ENCODE measurements around the gene ZCCHC24. TPM values are rescaled to one million over a fixed set of nuclear protein-coding genes. Genes with fewer than 3 reads are reported as not detected.

The ZCCHC24 gene
- total RNA-seq, 2 experiments from 2014 or later, result 0.52 to 0.73 TPM

DNA sequence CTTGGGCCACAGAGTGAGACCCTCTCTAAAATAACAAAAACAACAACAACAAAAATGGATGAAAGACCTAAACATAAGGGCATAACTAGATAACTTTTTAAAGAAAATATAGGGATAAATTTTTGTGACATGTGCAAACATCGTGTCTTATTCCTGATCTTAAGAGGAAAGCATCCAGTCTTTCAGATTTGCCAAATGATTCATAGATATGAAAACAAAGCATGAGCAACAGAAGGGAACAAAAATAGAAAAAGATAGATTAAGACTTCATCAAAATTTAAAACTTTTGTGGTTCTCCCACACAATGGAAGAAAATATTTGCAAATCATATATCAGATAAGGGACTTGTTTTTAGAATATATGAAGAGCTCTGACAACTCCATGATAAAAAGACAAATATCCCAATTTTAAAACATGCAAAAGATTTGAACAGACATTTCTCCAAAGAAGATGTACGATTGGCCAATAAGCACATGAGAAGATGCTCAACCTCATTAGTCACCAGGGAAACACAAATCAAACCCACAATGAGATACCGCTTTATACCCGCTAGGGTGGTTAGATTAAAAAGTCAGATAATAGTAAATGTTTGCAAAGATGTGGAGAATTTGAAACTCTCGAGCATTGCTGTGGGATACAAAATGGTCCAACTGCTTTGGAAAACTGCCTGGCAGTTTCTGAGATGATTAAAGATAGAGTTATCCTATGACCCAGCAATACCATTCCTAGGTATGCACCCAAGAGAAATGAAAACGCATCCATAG is 77.8 kb downstream of the ZCCHC24 start:
- Mint-ChIP-seq H3K4me3 (no peak overlapping the region), H3K36me3 (ENCODE audit: low read depth) (no peaks in the 10 kb centered on the region), H3K4me1 (no peaks in the 10 kb centered on the region), H3K27me3 (peaks cover 47% of the 10 kb centered on the region), H3K9me3 (peaks cover 2% of the 10 kb centered on the region), H3K27ac (no peak overlapping the region)
- no peak for DNase-seq
- ChIA-PET CTCF (interaction anchor here (2.6 kb wide), 1 partner anchor 19 kb away, joined by 9 read pairs; no protein-coding TSS in a partner anchor), POLR2A (no interaction called here)

GRCh38 chr10:79361726-79362397 is 83.6 kb downstream of the ZCCHC24 start:
- no peaks in the 10 kb centered on the region for H3K9me3 Mint-ChIP-seq
- no peak for DNase-seq
- H3K27ac Mint-ChIP-seq, result no peak overlapping the region
- ChIA-PET POLR2A (no interaction called here), CTCF (interaction anchor here (0.8 kb wide), 2 partner anchors 13 to 17 kb away, joined by 3 read pairs; no protein-coding TSS in a partner anchor)
- H3K36me3 Mint-ChIP-seq (ENCODE audit: low read depth), result peaks cover 11% of the 10 kb centered on the region
- peaks cover 33% of the 10 kb centered on the region for H3K27me3 Mint-ChIP-seq
- H3K4me3 Mint-ChIP-seq, result no peak overlapping the region
- H3K4me1 Mint-ChIP-seq, result peaks cover 14% of the 10 kb centered on the region

- Mint-ChIP-seq H3K4me3 (no peak overlapping the region), H3K4me1 (peaks cover 15% of the 10 kb centered on the region), H3K27me3 (peaks cover 27% of the 10 kb centered on the region), H3K36me3 (ENCODE audit: low read depth) (peaks cover 19% of the 10 kb centered on the region), H3K27ac (no peak overlapping the region), H3K9me3 (no peaks in the 10 kb centered on the region)
- ChIA-PET POLR2A (no interaction called here), CTCF (interaction anchor here (0.8 kb wide), 1 partner anchor 14 kb away, joined by 3 read pairs; no protein-coding TSS in a partner anchor)
- no peak for DNase-seq
Observed at GRCh38 chr10:79360499-79361342, 84.7 kb downstream of the ZCCHC24 start.

DNA sequence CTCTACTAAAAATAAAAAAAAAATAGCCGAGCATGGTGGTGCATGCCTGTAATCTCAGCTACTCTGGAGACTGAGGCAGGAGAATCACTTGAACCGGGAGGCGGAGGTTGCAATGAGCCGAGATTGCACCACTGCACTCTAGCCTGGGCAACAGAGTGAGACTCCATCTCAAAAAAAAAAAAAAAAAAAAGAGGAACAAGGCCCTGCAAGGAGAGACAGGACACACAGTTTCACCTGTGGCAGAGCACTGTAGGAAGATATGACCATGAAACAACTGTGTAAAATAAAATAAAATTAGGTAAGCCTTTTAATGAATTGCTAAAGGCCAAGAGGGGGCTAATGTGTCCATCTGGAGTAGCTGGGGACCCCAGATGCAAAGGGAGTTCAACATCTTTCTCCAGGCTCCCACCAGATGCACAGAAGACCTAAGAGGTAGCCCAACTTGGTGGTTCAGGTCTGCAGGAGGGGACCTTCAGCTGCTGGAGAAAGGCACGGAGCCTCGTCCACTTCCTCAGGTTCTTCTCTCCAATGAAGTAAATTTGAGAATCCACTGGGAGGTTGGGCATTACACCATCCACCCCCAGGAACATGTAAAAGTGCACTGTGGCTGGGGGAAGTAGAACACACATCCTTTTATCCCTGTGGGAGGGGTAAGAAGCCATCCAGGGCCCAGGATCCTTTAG is 85.5 kb downstream of the ZCCHC24 start:
- peaks cover 19% of the 10 kb centered on the region for H3K4me1 Mint-ChIP-seq
- H3K9me3 Mint-ChIP-seq, result no peaks in the 10 kb centered on the region
- H3K4me3 Mint-ChIP-seq, result no peak overlapping the region
- no peak overlapping the region for H3K27ac Mint-ChIP-seq
- H3K27me3 Mint-ChIP-seq, result peaks cover 21% of the 10 kb centered on the region
- ChIA-PET POLR2A (no interaction called here), CTCF (interaction anchor here (0.7 kb wide), 1 partner anchor 19 kb away, joined by 4 read pairs; no protein-coding TSS in a partner anchor)
- peaks cover 26% of the 10 kb centered on the region for H3K36me3 Mint-ChIP-seq (ENCODE audit: low read depth)
- no peak for DNase-seq

DNA sequence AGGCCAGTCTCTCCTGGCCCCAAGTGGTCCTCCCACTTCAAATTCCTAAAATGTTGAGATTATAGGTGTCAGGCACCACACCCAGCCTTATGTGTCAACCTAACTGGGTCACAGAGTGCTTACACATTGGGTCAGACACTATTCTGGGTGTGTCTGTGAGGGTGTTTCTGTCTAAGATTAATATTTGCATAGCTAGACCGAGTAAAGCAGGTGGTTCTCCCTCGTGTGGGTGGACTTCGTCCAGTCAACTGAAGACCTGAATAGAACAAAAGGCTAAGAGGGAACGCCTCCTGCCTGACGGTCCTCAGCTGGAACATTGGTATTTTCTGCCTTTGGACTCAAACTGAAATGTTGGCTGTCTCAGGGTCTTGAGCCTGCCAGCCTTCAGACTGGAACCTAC is 86.6 kb downstream of the ZCCHC24 start:
- Mint-ChIP-seq H3K36me3 (ENCODE audit: low read depth) (peaks cover 38% of the 10 kb centered on the region), H3K4me1 (peaks cover 23% of the 10 kb centered on the region), H3K4me3 (no peak overlapping the region), H3K9me3 (no peaks in the 10 kb centered on the region), H3K27ac (no peak overlapping the region), H3K27me3 (peaks cover 12% of the 10 kb centered on the region)
- POLR2A ChIA-PET, result no interaction called here
- CTCF ChIA-PET, result interaction anchor here (1.8 to 2.0 kb wide), 2 partner anchors 11 to 15 kb away, joined by 9 to 11 read pairs; partner anchors contain the start of gene PPIF
- no peak for DNase-seq

DNA sequence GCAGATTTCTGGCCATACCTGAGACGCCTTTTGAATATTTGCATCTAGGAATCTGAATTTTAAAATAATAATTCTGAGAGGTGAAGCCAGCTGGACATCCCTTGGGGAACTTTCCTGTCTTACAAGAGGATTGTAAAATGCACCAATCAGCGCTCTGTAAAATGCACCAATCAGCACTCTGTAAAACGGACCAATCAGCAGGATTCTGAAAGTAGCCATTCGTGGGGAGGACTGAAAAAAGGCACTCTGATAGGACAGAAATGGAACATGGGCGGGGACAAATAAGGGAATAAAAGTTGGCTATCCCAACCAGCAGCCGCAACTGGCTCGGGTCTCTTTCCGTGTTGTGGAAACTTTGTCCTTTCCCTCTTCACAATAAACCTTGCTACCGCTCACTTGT is 88.2 kb downstream of the ZCCHC24 start:
- peaks cover 2% of the 10 kb centered on the region for H3K27me3 Mint-ChIP-seq
- H3K4me3 Mint-ChIP-seq, result no peak overlapping the region
- ChIA-PET CTCF (interaction anchor here (1.2 to 2.0 kb wide), 4 partner anchors 10 to 74 kb away, joined by 3 to 11 read pairs (median 6); partner anchors contain the start of gene PPIF), POLR2A (no interaction called here)
- DNase-seq, result no peak
- peaks cover 34% of the 10 kb centered on the region for H3K4me1 Mint-ChIP-seq
- no peaks in the 10 kb centered on the region for H3K9me3 Mint-ChIP-seq
- peaks cover 52% of the 10 kb centered on the region for H3K36me3 Mint-ChIP-seq (ENCODE audit: low read depth)
- no peak overlapping the region for H3K27ac Mint-ChIP-seq

- Mint-ChIP-seq H3K27me3 (no peaks in the 10 kb centered on the region), H3K36me3 (ENCODE audit: low read depth) (peaks cover 60% of the 10 kb centered on the region), H3K27ac (no peak overlapping the region), H3K4me1 (peaks cover 25% of the 10 kb centered on the region), H3K4me3 (no peak overlapping the region), H3K9me3 (no peaks in the 10 kb centered on the region)
- POLR2A ChIA-PET, result no interaction called here
- DNase-seq, result no peak
- CTCF ChIA-PET, result interaction anchor here (1.0 to 1.4 kb wide), 2 partner anchors 21 to 25 kb away, joined by 3 read pairs; no protein-coding TSS in a partner anchor
Observed at GRCh38 chr10:79356104-79356503, 89.3 kb downstream of the ZCCHC24 start.

DNA sequence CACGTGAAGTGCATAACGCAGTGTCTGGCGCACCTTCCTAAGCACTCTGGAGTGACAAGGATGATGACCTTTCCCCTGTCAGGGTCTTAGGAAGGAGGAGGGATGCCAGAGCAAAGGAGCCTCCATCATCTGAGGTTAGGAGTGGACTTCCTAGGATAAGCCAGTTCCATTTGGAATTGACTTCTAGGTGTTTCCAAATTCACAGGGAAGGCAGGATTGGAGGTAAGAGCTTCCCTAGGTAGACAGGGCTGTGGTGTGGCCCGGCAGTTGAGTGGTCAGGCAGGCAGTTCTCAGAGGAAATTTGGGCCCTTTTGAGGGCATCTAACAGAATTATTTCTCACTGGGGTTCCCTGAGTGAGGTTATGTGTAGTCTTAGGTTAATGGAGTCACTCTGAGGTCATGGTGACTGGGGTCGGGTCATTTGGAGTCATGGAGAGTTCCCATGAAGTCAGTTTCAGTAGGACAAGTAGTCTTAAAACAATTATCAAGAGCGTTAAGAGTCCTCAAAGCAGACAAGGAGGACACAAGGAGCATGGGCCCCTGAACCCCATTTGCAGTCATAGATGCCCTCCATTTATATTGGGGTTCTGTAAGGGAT is 89.9 kb downstream of the ZCCHC24 start:
- Mint-ChIP-seq H3K27ac (no peak overlapping the region), H3K4me3 (no peak overlapping the region), H3K27me3 (no peaks in the 10 kb centered on the region), H3K36me3 (ENCODE audit: low read depth) (peaks cover 64% of the 10 kb centered on the region), H3K4me1 (peaks cover 22% of the 10 kb centered on the region), H3K9me3 (no peaks in the 10 kb centered on the region)
- POLR2A ChIA-PET, result no interaction called here
- DNase-seq, result no peak
- CTCF ChIA-PET, result interaction anchor here (1.0 to 1.4 kb wide), 2 partner anchors 20 to 24 kb away, joined by 3 read pairs; no protein-coding TSS in a partner anchor

DNA sequence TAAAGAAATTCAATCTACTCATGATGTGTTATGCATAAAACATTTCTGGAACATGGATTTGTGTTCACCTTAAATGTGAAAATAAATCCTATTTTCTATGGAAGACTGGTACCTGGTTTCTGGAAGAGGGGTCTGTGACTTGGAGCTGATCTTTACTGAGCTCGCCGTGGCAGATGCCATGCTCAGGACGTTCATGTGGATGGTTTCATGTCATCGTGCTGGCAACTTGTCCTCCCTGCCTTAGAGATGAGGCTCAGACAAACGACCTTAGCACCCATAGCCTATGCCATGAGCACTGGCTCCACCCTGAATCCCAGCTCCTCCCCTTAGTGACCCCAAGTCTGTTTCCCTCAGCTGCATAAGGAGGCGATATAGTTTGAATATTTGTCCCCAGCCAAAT is 90.8 kb downstream of the ZCCHC24 start:
- DNase-seq, result no peak
- POLR2A ChIA-PET, result no interaction called here
- peaks cover 72% of the 10 kb centered on the region for H3K36me3 Mint-ChIP-seq (ENCODE audit: low read depth)
- peaks cover 30% of the 10 kb centered on the region for H3K4me1 Mint-ChIP-seq
- H3K27me3 Mint-ChIP-seq, result no peaks in the 10 kb centered on the region
- CTCF ChIA-PET, result no interaction called here
- H3K27ac Mint-ChIP-seq, result no peak overlapping the region
- H3K9me3 Mint-ChIP-seq, result no peaks in the 10 kb centered on the region
- no peak overlapping the region for H3K4me3 Mint-ChIP-seq

DNA sequence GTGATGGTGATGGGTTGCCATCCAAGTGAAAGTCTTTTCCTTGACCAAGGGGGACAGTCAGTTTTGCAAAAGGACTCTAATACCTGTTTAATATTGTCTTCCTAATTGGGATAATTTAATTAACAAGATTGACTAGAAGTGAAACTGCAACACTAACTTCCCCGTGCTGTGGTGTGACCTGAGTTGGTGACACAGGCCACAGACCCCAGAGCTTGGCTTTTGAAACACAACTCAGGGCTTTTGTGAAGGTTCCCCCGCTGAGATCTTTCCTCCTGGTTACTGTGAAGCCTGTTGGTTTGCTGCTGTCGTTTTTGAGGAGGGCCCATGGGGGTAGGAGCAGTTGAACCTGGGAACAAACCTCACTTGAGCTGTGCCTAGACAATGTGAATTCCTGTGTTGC is 91.3 kb downstream of the ZCCHC24 start:
- POLR2A ChIA-PET, result no interaction called here
- Mint-ChIP-seq H3K4me3 (no peak overlapping the region), H3K9me3 (no peaks in the 10 kb centered on the region), H3K36me3 (ENCODE audit: low read depth) (peaks cover 77% of the 10 kb centered on the region), H3K27ac (no peak overlapping the region), H3K27me3 (no peaks in the 10 kb centered on the region), H3K4me1 (peaks cover 34% of the 10 kb centered on the region)
- DNase-seq, result no peak
- CTCF ChIA-PET, result no interaction called here

GRCh38 chr10:79353726-79354125 is 91.7 kb downstream of the ZCCHC24 start:
- ChIA-PET POLR2A (no interaction called here), CTCF (no interaction called here)
- peaks cover 80% of the 10 kb centered on the region for H3K36me3 Mint-ChIP-seq (ENCODE audit: low read depth)
- no peaks in the 10 kb centered on the region for H3K27me3 Mint-ChIP-seq
- H3K4me3 Mint-ChIP-seq, result no peak overlapping the region
- peaks cover 38% of the 10 kb centered on the region for H3K4me1 Mint-ChIP-seq
- H3K27ac Mint-ChIP-seq, result no peak overlapping the region
- H3K9me3 Mint-ChIP-seq, result no peaks in the 10 kb centered on the region
- DNase-seq, result no peak

DNA sequence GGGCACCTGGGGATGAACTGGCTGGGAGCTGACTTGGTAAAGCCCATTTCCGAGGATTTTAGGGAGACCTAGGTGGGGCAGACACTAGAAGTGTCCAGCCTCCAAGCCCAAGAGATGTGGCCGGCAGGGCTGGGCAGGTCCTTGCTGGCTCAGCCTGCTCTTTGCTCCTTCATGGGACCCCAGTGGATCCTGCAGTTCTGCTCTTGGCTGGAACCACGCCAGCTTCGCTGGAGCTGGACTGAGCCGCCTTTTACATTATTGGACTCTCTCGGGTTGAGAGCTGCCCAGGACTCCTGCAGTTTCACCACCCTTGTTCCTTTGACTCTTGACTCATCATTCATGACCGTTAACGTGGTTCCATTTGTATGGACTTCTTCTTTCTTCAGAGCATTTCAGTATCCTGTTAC is 92.4 kb downstream of the ZCCHC24 start:
- ChIA-PET POLR2A (no interaction called here), CTCF (no interaction called here)
- Mint-ChIP-seq H3K9me3 (no peaks in the 10 kb centered on the region), H3K36me3 (ENCODE audit: low read depth) (peaks cover 79% of the 10 kb centered on the region), H3K4me1 (peaks cover 42% of the 10 kb centered on the region), H3K27me3 (no peaks in the 10 kb centered on the region), H3K4me3 (no peak overlapping the region), H3K27ac (no peak overlapping the region)
- no peak for DNase-seq

Measured in activated CD4-positive, alpha-beta T cell treated with anti-CD3 and anti-CD28 coated beads, Interleukin-2, amount 10 ng/mL, durations not matched to agents 7 days and 5 days (primary cell).